ENCODE measurements around the gene TIAL1. TPM values are rescaled to one million over a fixed set of nuclear protein-coding genes. Genes with fewer than 3 reads are reported as not detected.
"Not testable (repeated sequence)": the region's sequence is repeated elsewhere in the genome, so short reads cannot be mapped to it uniquely, and the experiment has no call there.

The TIAL1 gene
- total RNA-seq, 1 donor from 2014 or later, result 126 TPM

DNA sequence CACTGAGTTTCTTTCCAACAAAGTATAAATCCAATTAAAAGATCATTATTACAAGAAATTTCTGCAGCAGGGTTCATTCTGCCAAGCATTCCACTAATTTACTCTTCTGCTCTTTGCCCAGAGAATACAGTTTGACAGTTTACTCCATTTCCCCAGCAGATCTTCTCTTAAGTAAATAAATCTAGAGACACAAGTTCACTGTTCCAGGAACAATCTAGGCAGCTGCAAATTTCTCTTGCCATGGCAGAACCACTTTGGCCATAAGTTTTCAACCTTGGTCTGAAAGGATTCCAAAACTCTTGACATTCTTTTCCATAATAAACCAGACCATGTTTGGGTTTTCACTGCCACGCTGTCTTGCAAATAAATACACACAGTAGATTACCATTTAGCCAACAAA lies 65.7 kb downstream of the TIAL1 start:
- DNase-seq (ENCODE audit: low spot score), result no peak

DNA sequence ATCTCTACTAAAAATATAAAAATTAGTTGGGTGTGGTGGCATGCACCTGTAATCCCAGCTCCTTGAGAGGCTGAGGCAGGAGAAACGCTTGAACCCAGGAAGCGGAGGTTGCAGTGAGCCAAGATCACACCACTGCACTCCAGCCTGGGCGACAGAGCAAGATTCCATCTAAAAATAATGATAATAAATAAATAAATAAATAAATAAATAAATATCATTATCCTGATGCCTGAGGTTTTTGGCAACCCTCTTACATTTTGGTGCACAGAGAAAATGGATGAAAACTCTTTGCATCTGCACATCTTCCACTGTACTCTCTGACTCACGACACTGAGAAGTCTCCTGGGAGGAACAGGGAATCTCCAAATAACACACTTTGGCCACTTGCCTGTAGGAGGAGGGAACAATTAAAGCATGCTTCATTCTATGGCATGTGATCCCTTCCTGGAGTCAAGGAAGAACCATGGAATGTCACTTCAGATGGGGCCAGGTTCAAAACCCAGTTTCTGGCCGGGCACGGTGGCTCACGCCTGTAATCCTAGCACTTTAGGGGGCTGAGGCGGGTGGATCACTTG lies 68.0 kb downstream of the TIAL1 start:
- DNase-seq (ENCODE audit: low spot score), result not testable (repeated sequence)

DNA sequence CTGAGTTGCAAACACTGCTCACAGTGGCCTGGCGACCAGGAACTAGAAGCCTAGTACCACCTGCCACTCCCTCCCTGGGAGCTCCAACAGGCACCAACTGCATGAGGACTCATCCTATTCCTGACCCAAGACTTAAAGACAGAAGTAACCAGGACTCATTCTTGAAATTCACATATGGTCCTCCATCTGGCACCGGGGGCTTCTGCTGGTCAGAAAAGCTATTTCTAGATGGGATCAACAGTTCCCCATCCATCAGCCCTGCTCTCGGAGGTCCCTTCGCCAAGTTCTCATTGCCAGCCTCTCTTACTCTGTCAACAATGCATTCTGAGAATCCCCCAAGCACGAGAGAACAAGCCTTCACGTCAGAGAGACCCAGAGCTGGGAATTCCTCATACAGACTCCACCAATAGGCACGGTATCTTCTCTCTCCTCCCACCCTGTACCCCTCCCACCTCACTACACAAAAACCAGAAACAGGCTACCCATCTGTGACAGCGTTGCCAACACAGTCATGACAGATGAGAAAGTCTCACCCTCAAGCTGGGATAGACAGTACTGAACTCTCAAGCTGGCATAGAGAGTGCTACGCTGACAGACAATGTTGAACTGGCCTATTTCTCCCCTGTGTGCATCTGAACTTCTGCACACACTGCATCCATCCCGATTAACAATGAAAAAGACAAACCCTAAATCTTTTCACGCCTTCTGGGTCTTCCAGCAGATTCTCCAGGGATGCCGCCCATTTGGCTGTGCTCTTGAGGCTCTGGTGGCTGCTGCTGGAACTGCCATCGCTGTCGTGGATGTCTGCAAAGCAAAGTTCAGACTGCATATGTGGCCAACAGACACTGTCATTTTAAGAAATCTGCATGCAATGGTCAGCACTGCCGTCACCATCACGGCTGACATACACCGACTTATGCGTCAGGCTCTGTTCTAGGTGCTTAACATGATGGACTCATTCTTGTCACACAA lies 69.9 kb downstream of the TIAL1 start:
- DNase-seq (ENCODE audit: low spot score), result no peak

DNA sequence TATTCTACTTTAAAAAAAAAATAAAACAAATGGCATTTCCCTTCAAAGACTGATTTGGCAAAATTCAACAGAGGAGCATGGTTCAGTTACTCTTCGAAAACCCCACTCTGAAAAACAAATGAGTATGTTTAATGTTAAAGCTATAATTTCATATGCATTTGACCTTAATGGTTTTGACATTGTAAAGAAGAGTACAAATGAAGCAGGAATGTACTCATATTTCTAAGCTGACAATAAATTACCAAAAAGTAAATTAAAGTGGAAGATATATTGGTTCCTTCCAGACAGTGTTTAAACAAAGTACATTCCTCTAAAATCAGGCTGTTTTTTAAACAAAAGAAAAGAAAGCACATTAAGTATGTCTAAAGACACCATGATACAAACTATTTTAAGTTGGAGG lies 70.6 kb downstream of the TIAL1 start:
- DNase-seq (ENCODE audit: low spot score), result no peak

DNA sequence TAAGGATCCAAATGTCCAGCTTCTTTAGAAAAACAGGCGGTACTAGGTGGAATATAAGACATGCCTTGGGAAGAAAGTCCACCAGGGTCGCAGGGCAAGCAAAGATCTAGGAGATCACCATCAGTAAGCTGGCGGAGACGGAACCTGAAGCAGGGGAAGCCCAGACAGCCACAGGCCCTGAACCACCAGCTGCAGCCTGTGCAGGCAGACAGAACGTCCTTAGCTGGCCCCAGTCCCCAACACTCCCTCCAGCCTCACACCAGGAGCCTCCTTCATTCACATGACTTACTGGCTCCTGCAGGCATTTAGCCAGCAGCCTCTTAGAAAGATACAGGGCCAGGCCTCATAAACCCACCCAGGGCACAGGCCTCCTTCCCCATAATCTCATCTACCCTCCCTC lies 71.6 kb downstream of the TIAL1 start:
- DNase-seq (ENCODE audit: low spot score), result no peak

DNA sequence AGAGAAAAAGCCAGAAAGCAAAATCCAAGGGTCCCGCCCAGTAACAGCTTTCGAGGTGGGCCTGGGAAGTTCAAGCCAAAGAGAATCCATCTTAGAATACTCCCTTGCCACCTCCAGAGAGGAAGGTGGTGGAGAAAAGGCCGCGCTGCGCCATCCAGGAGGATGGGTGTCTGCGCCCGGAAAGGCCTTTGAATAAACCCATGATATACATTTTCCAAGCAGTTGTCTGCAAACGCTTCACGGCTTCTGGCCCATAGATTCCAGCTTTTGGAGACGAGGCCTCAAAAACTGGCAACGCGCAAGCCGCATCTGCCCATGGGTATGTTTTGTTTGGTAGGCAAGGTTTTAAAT lies 72.1 kb downstream of the TIAL1 start:
- DNase-seq (ENCODE audit: low spot score), result no peak

DNA sequence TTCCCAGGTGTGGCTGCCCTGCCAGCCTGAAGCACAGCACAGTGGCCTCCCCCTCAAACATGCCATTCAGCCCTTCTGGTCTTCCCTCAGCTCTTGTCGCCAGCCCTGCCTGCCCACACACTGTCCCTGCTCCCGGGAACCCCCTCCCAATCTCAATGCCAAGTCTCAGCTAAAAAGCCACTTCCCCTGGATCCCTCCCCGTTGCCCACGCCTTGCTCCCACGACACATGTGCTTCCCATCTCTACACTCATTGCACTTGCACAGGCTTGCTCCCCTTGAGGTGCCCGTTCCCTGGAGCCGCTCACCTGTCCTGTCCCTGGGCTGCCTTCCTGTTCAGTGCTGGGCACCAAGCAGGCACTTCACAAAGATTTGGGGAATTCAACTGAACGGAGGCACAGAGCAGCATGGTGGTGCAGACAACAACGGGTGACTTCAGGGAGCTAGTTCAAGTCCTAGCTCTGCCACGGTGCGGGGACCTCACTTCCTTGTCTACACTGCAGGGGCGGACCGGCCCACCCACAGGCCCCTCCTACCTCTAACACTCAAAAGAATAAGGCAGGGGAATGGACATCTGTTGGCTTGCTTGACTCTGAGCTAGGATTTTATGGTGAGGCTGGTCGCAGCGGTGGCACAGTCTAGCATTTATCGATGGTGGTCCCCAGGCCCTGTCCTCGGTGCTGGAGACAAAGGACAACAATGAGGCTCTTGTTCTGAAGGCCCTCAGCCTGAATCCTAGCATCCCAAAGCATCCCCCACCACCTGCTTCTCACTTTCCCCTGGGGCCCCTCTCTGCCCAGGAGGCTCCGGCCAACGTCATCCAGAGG lies 72.7 kb downstream of the TIAL1 start:
- DNase-seq (ENCODE audit: low spot score), result no peak

Other genes starting within 250 kb of the TIAL1 start
- 42.7 TPM for gene RGS10, start 54.2 kb downstream of the TIAL1 start, total RNA-seq
- 65.9 TPM for gene BAG3, start 54.4 kb upstream of the TIAL1 start, total RNA-seq
- 13.8 TPM for gene INPP5F, start 129.1 kb upstream of the TIAL1 start, total RNA-seq